ENCODE data around the gene FBXO38.

DNA sequence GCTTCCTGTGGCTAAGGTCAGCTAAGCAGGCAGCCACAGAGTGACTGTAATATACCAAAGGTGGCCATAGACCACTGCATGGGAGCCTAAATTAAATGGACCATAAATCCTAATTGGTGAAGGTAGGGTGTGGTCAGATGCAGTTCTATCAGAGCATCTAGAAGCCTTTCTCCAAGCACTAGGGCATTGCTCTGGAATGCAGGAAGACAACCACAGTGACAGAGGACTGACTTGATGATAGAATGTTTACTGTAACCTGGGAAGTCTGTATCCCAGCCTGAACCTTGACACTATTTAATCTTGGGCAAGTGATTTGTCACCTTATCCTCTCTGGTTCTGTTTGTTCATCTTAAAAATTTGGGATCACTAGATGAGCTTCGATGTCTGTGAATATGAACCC, 2.3 kb downstream of the FBXO38 start:
- TF ChIP-seq CTCF (conservative IDR thresholded peaks at IDR 0.05; ENCODE audit: low read length) (no peak), EZH2phosphoT487 (IDR thresholded peaks at IDR 0.05; ENCODE audit: borderline replicate concordance, low read depth, low read length) (no peak)
